Hepatocyte (in vitro differentiated cells): ENCODE measurements around the gene SPTBN5. TPM values are rescaled to one million over a fixed set of nuclear protein-coding genes. Genes with fewer than 3 reads are reported as not detected.

ENCODE experiments used
- DNase-seq: peaks from one replicate; pipeline ENCODE4 v3.0.0-alpha.2; 2016; ENCODE audit warnings: low spot score
- H2AFZ ChIP-seq: fragments of 200-600 bp; sonication (generic); 2 replicates; pipeline ENCODE4 v1.6.0; 2016; ENCODE audit warnings: antibody characterized with exemption, mild to moderate bottlenecking
- H3K27ac ChIP-seq: fragments of 200-600 bp; sonication (generic); 2 replicates; pipeline ENCODE4 v1.5.1; 2016; ENCODE audit warnings: mild to moderate bottlenecking
- H3K27me3 ChIP-seq: fragments of 200-600 bp; sonication (generic); 2 replicates; pipeline ENCODE4 v1.6.1; 2016
- H3K36me3 ChIP-seq: fragments of 200-600 bp; sonication (generic); replicated peaks from 2 replicates; pipeline ENCODE4 v1.5.1; 2016; ENCODE audit warnings: low read depth; ENCODE audit not compliant: insufficient read depth
- H3K4me1 ChIP-seq: fragments of 200-600 bp; sonication (generic); 2 replicates; pipeline ENCODE4 v1.5.1; 2016; ENCODE audit warnings: mild to moderate bottlenecking, moderate library complexity; ENCODE audit not compliant: insufficient read depth
- H3K4me2 ChIP-seq: fragments of 200-600 bp; sonication (generic); 2 replicates; pipeline ENCODE4 v1.6.0; 2016
- H3K4me3 ChIP-seq: fragments of 200-600 bp; sonication (generic); 2 replicates; pipeline ENCODE4 v1.5.1; 2016; ENCODE audit warnings: mild to moderate bottlenecking
- H3K79me2 ChIP-seq: fragments of 200-600 bp; sonication (generic); 2 replicates; pipeline ENCODE4 v1.6.0; 2017; ENCODE audit warnings: mild to moderate bottlenecking
- H3K9me2 ChIP-seq: fragments of 200-600 bp; sonication (generic); replicated peaks from 2 replicates; pipeline ENCODE4 v1.6.0; 2017; ENCODE audit warnings: mild to moderate bottlenecking; ENCODE audit not compliant: insufficient read depth
- H3K9me3 ChIP-seq: fragments of 200-600 bp; sonication (generic); 2 replicates; pipeline ENCODE4 v1.5.1; 2016; ENCODE audit warnings: low read depth, mild to moderate bottlenecking
- H4K20me1 ChIP-seq: fragments of 200-600 bp; sonication (generic); 2 replicates; pipeline ENCODE4 v1.6.0; 2016; ENCODE audit warnings: mild to moderate bottlenecking; ENCODE audit not compliant: insufficient read depth, poor library complexity, severe bottlenecking
- CTCF ChIP-seq: fragments of 200-600 bp; sonication (generic); IDR thresholded peaks from 2 replicates; pipeline ENCODE4 v1.5.1; 2016; ENCODE audit warnings: antibody characterized with exemption, mild to moderate bottlenecking; ENCODE audit not compliant: poor library complexity
- EZH2 ChIP-seq: fragments of 200-600 bp; sonication (generic); IDR thresholded peaks from 2 replicates; pipeline ENCODE4 v1.6.1; 2016; ENCODE audit warnings: antibody characterized with exemption, mild to moderate bottlenecking, borderline replicate concordance
- EZH2phosphoT487 ChIP-seq: fragments of 200-600 bp; sonication (generic); IDR thresholded peaks from one replicate; pipeline ENCODE4 v1.6.1; 2018; ENCODE audit warnings: antibody characterized with exemption, mild to moderate bottlenecking, low read depth, moderate library complexity; ENCODE audit not compliant: unreplicated experiment, severe bottlenecking
- WGBS: methylation state at CpG from one replicate; pipeline ENCODE4 v1.1.6; 2016; ENCODE audit warnings: low lambda C conversion rate; ENCODE audit errors: missing lambda C conversion rate; 5-methylcytosine and 5-hydroxymethylcytosine counted together
- polyA plus RNA-seq: library from polyadenylated mRNA; unstranded; fragments of >200 nt; fragmentation: Nextera tagmentation; extraction: Ambion mirVana; gene quantifications from 2 replicates; pipeline ENCODE4 v1.2.1, GENCODE V29; 2016
- total RNA-seq: library from RNA; depleted of rRNA; stranded (reverse); fragments of >200 nt; gene quantifications from 2 replicates; pipeline ENCODE4 v1.2.3, GENCODE V29; 2014

Gene SPTBN5
- total and polyA plus RNA-seq, 2 experiments from 2014 or later = 1.7 to 1.9 TPM

GRCh38 chr15:41809526-41810220 is 84.2 kb downstream of the SPTBN5 start:
- no peak overlapping the region for H3K4me2 ChIP-seq

GRCh38 chr15:41809121-41809520 is 84.7 kb downstream of the SPTBN5 start:
- H3K79me2 ChIP-seq = peaks cover 9% of the 10 kb centered on the region
- no peaks in the 10 kb centered on the region for H3K36me3 ChIP-seq
- TF ChIP-seq EZH2phosphoT487 (no peak), EZH2 (no peak), CTCF (no peak)
- H3K4me1 ChIP-seq = no peaks in the 10 kb centered on the region
- WGBS = 78% methylated on average over 2 of the region's 2 CpGs
- no peak overlapping the region for H3K27ac ChIP-seq
- no peaks in the 10 kb centered on the region for H3K9me3 ChIP-seq
- H4K20me1 ChIP-seq = no peaks in the 10 kb centered on the region
- no peaks in the 10 kb centered on the region for H3K9me2 ChIP-seq
- H3K4me3 ChIP-seq = no peak overlapping the region
- no peak overlapping the region for H2AFZ ChIP-seq
- no peaks in the 10 kb centered on the region for H3K27me3 ChIP-seq
- DNase-seq = no peak
- H3K4me2 ChIP-seq = no peak overlapping the region

More at GRCh38 chr15:41809526-41810220, 84.2 kb downstream of the SPTBN5 start:
- no peak for DNase-seq
- no peaks in the 10 kb centered on the region for H3K4me1 ChIP-seq
- H3K27me3 ChIP-seq = no peaks in the 10 kb centered on the region
- H3K79me2 ChIP-seq = peaks cover 9% of the 10 kb centered on the region
- H3K36me3 ChIP-seq = no peaks in the 10 kb centered on the region
- no peak overlapping the region for H3K27ac ChIP-seq
- TF ChIP-seq CTCF = no peak
- TF ChIP-seq EZH2 = no peak
- no peak for TF ChIP-seq EZH2phosphoT487
- H3K9me3 ChIP-seq = no peaks in the 10 kb centered on the region
- H2AFZ ChIP-seq = no peak overlapping the region
- H4K20me1 ChIP-seq = no peaks in the 10 kb centered on the region
- WGBS = 93% methylated on average over 12 of the region's 12 CpGs
- H3K4me3 ChIP-seq = no peak overlapping the region
- no peaks in the 10 kb centered on the region for H3K9me2 ChIP-seq

GRCh38 chr15:41806291-41807181 is 87.3 kb downstream of the SPTBN5 start:
- Histone ChIP-seq H4K20me1 (no peaks in the 10 kb centered on the region), H3K4me2 (no peak overlapping the region), H3K4me3 (no peak overlapping the region), H3K9me2 (no peaks in the 10 kb centered on the region), H3K27me3 (no peaks in the 10 kb centered on the region), H2AFZ (no peak overlapping the region), H3K36me3 (no peaks in the 10 kb centered on the region), H3K27ac (no peak overlapping the region), H3K4me1 (no peaks in the 10 kb centered on the region), H3K9me3 (no peaks in the 10 kb centered on the region), H3K79me2 (peaks cover 22% of the 10 kb centered on the region)
- 90% methylated on average over 10 of the region's 10 CpGs for WGBS
- TF ChIP-seq EZH2phosphoT487 = no peak
- no peak for TF ChIP-seq EZH2
- no peak for TF ChIP-seq CTCF
- no peak for DNase-seq
